Measurements from ENCODE around the gene DNAJC4.

DNAJC4 gene

DNA sequence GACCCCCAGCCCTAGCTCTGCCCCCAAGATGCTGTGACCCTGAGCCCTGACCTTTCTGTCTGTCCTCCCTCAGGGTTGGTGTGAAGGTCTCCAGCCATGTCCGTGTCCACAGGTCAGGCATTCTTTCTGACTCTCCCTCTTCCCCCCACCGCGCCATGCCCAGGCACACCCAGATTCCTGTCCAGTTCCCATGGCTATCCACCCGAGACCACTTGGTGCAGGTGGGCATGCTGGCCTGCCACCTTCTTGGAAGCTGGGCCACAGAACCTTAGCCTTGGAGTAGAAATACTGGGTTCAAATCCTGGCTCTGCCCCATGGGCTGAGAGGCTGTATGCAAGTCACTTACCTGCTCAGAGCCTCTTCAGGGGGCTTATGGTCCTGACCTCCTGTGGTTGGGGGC is 18.7 kb downstream of the DNAJC4 start:
- Histone ChIP-seq H3K36me3 (replicated peaks; ENCODE audit: insufficient read depth, low read length) (no peaks in the 10 kb centered on the region), H3K79me2 (ENCODE audit: low read length) (peaks cover 35% of the 10 kb centered on the region), H3K9me3 (replicated peaks; ENCODE audit: insufficient read depth, low read length) (no peaks in the 10 kb centered on the region), H4K20me1 (ENCODE audit: insufficient read depth, low read length) (no peaks in the 10 kb centered on the region), H3K4me2 (ENCODE audit: low read depth, low read length) (no peak overlapping the region), H3F3A (ENCODE audit: insufficient read depth, low read length) (0 out of 2 replicates have a peak, but pooled peaks cover 4% of the 10 kb centered on the region), H2AFZ (ENCODE audit: low read length) (no peak overlapping the region), H3K27me3 (replicated peaks; ENCODE audit: insufficient read depth, low read length) (peaks cover 5% of the 10 kb centered on the region; the same call in 1 of the 2 replicates), H3K4me1 (ENCODE audit: low read length) (no peaks in the 10 kb centered on the region; the same call in 1 of the 2 replicates), H3K27ac (ENCODE audit: low read length) (no peak overlapping the region), H3K9me2 (replicated peaks; ENCODE audit: insufficient read depth, low read length) (no peaks in the 10 kb centered on the region), H3K9ac (ENCODE audit: low read length) (no peak overlapping the region), H3K4me3 (ENCODE audit: low read length) (no peak overlapping the region)
- no peak for DNase-seq
- TF ChIP-seq EZH2phosphoT487 (IDR thresholded peaks at IDR 0.05; ENCODE audit: low read length) (no peak), EZH2 (optimal IDR thresholded peaks at IDR 0.05; ENCODE audit: low read depth, low read length) (no peak), CTCF (IDR thresholded peaks at IDR 0.05; ENCODE audit: low read length) (no peak)

GRCh38 chr11:64249563-64250414 is 19.4 kb downstream of the DNAJC4 start:
- H3K27me3 ChIP-seq (replicated peaks; ENCODE audit: insufficient read depth, low read length): peaks cover 5% of the 10 kb centered on the region; the same call in 1 of the 2 replicates
- no peak for TF ChIP-seq EZH2 (optimal IDR thresholded peaks at IDR 0.05; ENCODE audit: low read depth, low read length)
- TF ChIP-seq CTCF (IDR thresholded peaks at IDR 0.05; ENCODE audit: low read length): no peak
- no peak for TF ChIP-seq EZH2phosphoT487 (IDR thresholded peaks at IDR 0.05; ENCODE audit: low read length)
- H3F3A ChIP-seq (ENCODE audit: insufficient read depth, low read length): 0 out of 2 replicates have a peak, but pooled peaks cover 4% of the 10 kb centered on the region
- H3K36me3 ChIP-seq (replicated peaks; ENCODE audit: insufficient read depth, low read length): no peaks in the 10 kb centered on the region
- H3K4me1 ChIP-seq (ENCODE audit: low read length): no peaks in the 10 kb centered on the region; the same call in 1 of the 2 replicates
- H2AFZ ChIP-seq (ENCODE audit: low read length): no peak overlapping the region
- H3K4me2 ChIP-seq (ENCODE audit: low read depth, low read length): no peak overlapping the region
- no peak overlapping the region for H3K4me3 ChIP-seq (ENCODE audit: low read length)
- no peaks in the 10 kb centered on the region for H4K20me1 ChIP-seq (ENCODE audit: insufficient read depth, low read length)
- no peak overlapping the region for H3K27ac ChIP-seq (ENCODE audit: low read length)
- no peaks in the 10 kb centered on the region for H3K9me2 ChIP-seq (replicated peaks; ENCODE audit: insufficient read depth, low read length)
- H3K9ac ChIP-seq (ENCODE audit: low read length): no peak overlapping the region
- peaks cover 27% of the 10 kb centered on the region for H3K79me2 ChIP-seq (ENCODE audit: low read length)
- H3K9me3 ChIP-seq (replicated peaks; ENCODE audit: insufficient read depth, low read length): no peaks in the 10 kb centered on the region
- DNase-seq: no peak

DNA sequence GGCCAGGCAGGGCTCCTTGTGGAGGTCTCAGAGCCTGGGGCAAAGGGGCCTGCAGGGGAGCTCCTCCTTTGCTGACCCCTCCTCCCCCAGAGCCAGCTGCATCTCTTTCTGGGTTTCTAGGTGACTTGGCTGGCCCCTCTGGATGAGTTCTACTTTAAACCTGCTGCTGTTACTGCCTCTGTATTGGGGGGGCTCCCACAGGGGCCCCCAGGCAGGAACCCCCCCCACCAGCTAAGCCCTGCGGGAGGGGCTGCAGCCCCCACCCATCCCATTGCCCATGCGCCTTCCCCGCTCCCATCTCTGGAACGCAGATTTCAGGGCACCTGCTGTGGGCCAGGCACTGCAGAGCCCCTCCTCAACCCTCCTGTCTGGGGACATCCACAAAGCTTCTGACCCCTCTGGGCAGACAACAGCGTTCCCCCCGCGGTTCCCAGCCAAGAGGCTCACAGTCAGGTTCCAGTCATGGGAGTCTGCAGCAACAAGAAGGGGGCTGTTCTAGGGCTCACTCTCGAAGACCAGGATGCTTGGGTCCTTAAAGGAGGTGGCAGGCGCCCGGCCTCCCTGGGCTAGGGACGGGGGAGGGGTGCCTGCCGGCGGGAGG is 20.2 kb downstream of the DNAJC4 start:
- no peak for TF ChIP-seq CTCF (IDR thresholded peaks at IDR 0.05; ENCODE audit: low read length)
- TF ChIP-seq EZH2 (optimal IDR thresholded peaks at IDR 0.05; ENCODE audit: low read depth, low read length): no peak
- no peak for TF ChIP-seq EZH2phosphoT487 (IDR thresholded peaks at IDR 0.05; ENCODE audit: low read length)
- no peak for DNase-seq
- Histone ChIP-seq H3K9me3 (replicated peaks; ENCODE audit: insufficient read depth, low read length) (no peaks in the 10 kb centered on the region), H3K4me2 (ENCODE audit: low read depth, low read length) (peak overlapping the region; percentile 96), H3F3A (ENCODE audit: insufficient read depth, low read length) (0 out of 2 replicates have a peak, but pooled peaks cover 4% of the 10 kb centered on the region), H3K9me2 (replicated peaks; ENCODE audit: insufficient read depth, low read length) (no peaks in the 10 kb centered on the region), H4K20me1 (ENCODE audit: insufficient read depth, low read length) (no peaks in the 10 kb centered on the region), H3K36me3 (replicated peaks; ENCODE audit: insufficient read depth, low read length) (no peaks in the 10 kb centered on the region), H3K4me1 (ENCODE audit: low read length) (no peaks in the 10 kb centered on the region; the same call in 1 of the 2 replicates), H3K27me3 (replicated peaks; ENCODE audit: insufficient read depth, low read length) (peaks cover 5% of the 10 kb centered on the region; the same call in 1 of the 2 replicates), H3K27ac (ENCODE audit: low read length) (no peak overlapping the region), H3K4me3 (ENCODE audit: low read length) (peak overlapping the region; percentile 58), H2AFZ (ENCODE audit: low read length) (peak overlapping the region; percentile 84), H3K9ac (ENCODE audit: low read length) (peak overlapping the region; percentile 16; the same call in 1 of the 2 replicates), H3K79me2 (ENCODE audit: low read length) (peaks cover 20% of the 10 kb centered on the region)
